Esophagus squamous epithelium (tissue), 4 donors: Measurements from ENCODE around the gene TMEM248.

Experiments used
- POLR2A ChIP-seq, 4 donors: fragments of 450-650 bp; IDR thresholded peaks; one replicate each; pipeline ENCODE4 v1.6.1; 2017; ENCODE audit warnings: antibody characterized with exemption in 4 of 4, mild to moderate bottlenecking in 4 of 4, moderate library complexity in 3 of 4
- TF ChIP-seq, protein P1 (sequence below), 6 experiments: fragments of 450-650 bp in 4 of 6; fragments of 200-600 bp in 2 of 6; sonication (generic) in 2 of 6; IDR thresholded peaks; one replicate each; pipeline ENCODE4 v1.5.1; 2016 to 2019; ENCODE audit warnings: antibody characterized with exemption in 6 of 6, mild to moderate bottlenecking in 4 of 6, moderate library complexity in 4 of 6

DNA sequence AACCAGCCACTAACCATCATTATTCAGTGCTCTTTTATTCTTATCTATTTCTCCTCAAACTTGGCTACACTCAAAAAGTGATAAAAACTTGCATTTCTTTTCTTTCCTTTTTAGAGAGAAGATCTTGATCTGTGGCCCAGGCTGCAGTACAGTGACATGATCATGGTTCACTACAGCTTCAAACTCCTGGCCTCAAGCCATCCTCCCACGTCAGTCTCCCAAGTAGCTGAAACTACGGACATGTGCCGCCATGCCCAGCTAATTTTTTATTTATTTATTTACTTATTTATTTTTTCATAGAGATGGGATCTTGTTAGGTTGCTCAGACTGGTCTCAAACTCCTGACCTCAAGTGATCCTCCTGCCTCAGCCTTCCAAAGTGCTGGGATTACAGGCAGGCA is 24.6 kb upstream of the TMEM248 start:
- TF ChIP-seq POLR2A (IDR thresholded peaks at IDR 0.05), result no peak
- TF ChIP-seq, protein P1, sequence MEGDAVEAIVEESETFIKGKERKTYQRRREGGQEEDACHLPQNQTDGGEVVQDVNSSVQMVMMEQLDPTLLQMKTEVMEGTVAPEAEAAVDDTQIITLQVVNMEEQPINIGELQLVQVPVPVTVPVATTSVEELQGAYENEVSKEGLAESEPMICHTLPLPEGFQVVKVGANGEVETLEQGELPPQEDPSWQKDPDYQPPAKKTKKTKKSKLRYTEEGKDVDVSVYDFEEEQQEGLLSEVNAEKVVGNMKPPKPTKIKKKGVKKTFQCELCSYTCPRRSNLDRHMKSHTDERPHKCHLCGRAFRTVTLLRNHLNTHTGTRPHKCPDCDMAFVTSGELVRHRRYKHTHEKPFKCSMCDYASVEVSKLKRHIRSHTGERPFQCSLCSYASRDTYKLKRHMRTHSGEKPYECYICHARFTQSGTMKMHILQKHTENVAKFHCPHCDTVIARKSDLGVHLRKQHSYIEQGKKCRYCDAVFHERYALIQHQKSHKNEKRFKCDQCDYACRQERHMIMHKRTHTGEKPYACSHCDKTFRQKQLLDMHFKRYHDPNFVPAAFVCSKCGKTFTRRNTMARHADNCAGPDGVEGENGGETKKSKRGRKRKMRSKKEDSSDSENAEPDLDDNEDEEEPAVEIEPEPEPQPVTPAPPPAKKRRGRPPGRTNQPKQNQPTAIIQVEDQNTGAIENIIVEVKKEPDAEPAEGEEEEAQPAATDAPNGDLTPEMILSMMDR (IDR thresholded peaks at IDR 0.05), result no peak
